H1 (cell line): ENCODE data around the gene WSCD2. TPM values are rescaled to one million over a fixed set of nuclear protein-coding genes. Genes with fewer than 3 reads are reported as not detected.
A peak's percentile ranks its signal among the peaks of the same experiment; 100 is the strongest.

Source experiments
- CTCF ChIA-PET: fragments of 300-600 bp; sonication (Branson Sonifier 250); formaldehyde crosslinking; loops from one replicate; lab custom pipeline; 2021; ENCODE audit not compliant: partially characterized antibody; lab: Charles Lee
- POLR2A ChIA-PET: fragments of 300-600 bp; sonication (Branson Sonifier 250); formaldehyde crosslinking; loops from one replicate; lab custom pipeline; 2021; ENCODE audit warnings: inconsistent platforms; ENCODE audit not compliant: partially characterized antibody; lab: Charles Lee
- DNase-seq, 2 experiments: peaks; one replicate each; pipeline versions ENCODE4 v3.0.0 to v3.0.0-alpha.2; 2010 to 2022; ENCODE audit warnings: low spot score in 2 of 2, low read depth in 1 of 2, mixed read lengths in 1 of 2
- FAIRE-seq: peaks from 2 replicates; lab custom pipeline; 2011; peaks lifted over from hg19 to GRCh38; lab: Jason Lieb, UNC
- H2AFZ ChIP-seq: 2 replicates; pipeline ENCODE4 v1.8.1; 2012; ENCODE audit warnings: low read length, inconsistent platforms
- H2AK5ac ChIP-seq: 2 replicates; pipeline ENCODE4 v1.6.1; 2013; ENCODE audit warnings: low read depth, low read length
- H2BK120ac ChIP-seq: replicated peaks from 2 replicates; pipeline ENCODE3; 2013; ENCODE audit warnings: low read depth, low read length, inconsistent platforms
- H2BK12ac ChIP-seq: 2 replicates; pipeline ENCODE4 v1.6.1; 2013; ENCODE audit warnings: low read depth, low read length
- H2BK15ac ChIP-seq: 2 replicates; pipeline ENCODE4 v1.6.1; 2013; ENCODE audit warnings: low read length
- H2BK20ac ChIP-seq: 2 replicates; pipeline ENCODE4 v1.6.1; 2013; ENCODE audit warnings: low read length
- H2BK5ac ChIP-seq: 2 replicates; pipeline ENCODE4 v1.6.1; 2013; ENCODE audit warnings: low read depth, low read length
- H3K14ac ChIP-seq: 2 replicates; pipeline ENCODE4 v1.6.1; 2013; ENCODE audit warnings: inconsistent platforms; ENCODE audit not compliant: insufficient read length
- H3K18ac ChIP-seq: 2 replicates; pipeline ENCODE4 v1.6.1; 2013; ENCODE audit warnings: low read length; ENCODE audit errors: extremely low read depth
- H3K23ac ChIP-seq: 2 replicates; pipeline ENCODE4 v1.6.1; 2013; ENCODE audit warnings: inconsistent platforms; ENCODE audit not compliant: insufficient read length
- H3K23me2 ChIP-seq: 2 replicates; pipeline ENCODE4 v1.6.1; 2013; ENCODE audit warnings: low read depth, low read length
- H3K27ac ChIP-seq: 2 replicates; pipeline ENCODE4 v1.6.1; 2011; ENCODE audit warnings: low read depth, low read length, inconsistent platforms
- H3K27me3 ChIP-seq, 4 experiments: replicated peaks in 1 of 4; 1 replicate in 1 of 4; 2 replicates in 3 of 4; pipeline versions ENCODE4 v1.6.1 to v1.8.1; 2011 to 2013; ENCODE audit warnings: low read length in 3 of 4, mild to moderate bottlenecking in 3 of 4, inconsistent platforms in 2 of 4, mixed read lengths in 2 of 4, moderate library complexity in 1 of 4; ENCODE audit not compliant: control insufficient read depth in 3 of 4, insufficient read depth in 3 of 4; ENCODE audit errors: extremely low read depth in 1 of 4
- H3K36me3 ChIP-seq, 4 experiments: 2 replicates each; pipeline versions ENCODE4 v1.6.1 to v1.8.1; 2011 to 2013; ENCODE audit warnings: mild to moderate bottlenecking in 4 of 4, low read length in 3 of 4, moderate library complexity in 2 of 4, control low read depth in 1 of 4, inconsistent platforms in 1 of 4; ENCODE audit not compliant: insufficient read depth in 4 of 4, control insufficient read depth in 2 of 4
- H3K4ac ChIP-seq: replicated peaks from 2 replicates; pipeline ENCODE3; 2013; ENCODE audit warnings: low read length, low read depth, mixed read lengths, inconsistent platforms; ENCODE audit not compliant: insufficient read length
- H3K4me1 ChIP-seq, 4 experiments: replicated peaks in 1 of 4; 1 replicate in 1 of 4; 2 replicates in 3 of 4; pipeline versions ENCODE4 v1.6.1 to v1.8.1; 2011 to 2013; ENCODE audit warnings: low read length in 3 of 4, inconsistent platforms in 2 of 4, mixed read lengths in 1 of 4; ENCODE audit not compliant: insufficient read depth in 4 of 4, control insufficient read depth in 3 of 4
- H3K4me2 ChIP-seq, 2 experiments: 2 replicates each; pipeline versions ENCODE4 v1.6.1 to v1.8.1; 2011 to 2013; ENCODE audit warnings: low read depth in 2 of 2, low read length in 2 of 2, control low read depth in 1 of 2, inconsistent platforms in 1 of 2, mild to moderate bottlenecking in 1 of 2; ENCODE audit not compliant: insufficient read depth in 1 of 2
- H3K4me3 ChIP-seq, 4 experiments: fragments of 200-600, 300-600 bp in 1 of 4; sonication (generic), shearing (Covaris generic), sonication (Bioruptor Twin) in 1 of 4; 2 replicates each; pipeline versions ENCODE4 v1.5.1 to v1.8.1; 2011 to 2016; ENCODE audit warnings: low read length in 4 of 4, low read depth in 3 of 4, control low read depth in 2 of 4, inconsistent platforms in 2 of 4, mild to moderate bottlenecking in 2 of 4, mixed read lengths in 1 of 4, moderate library complexity in 1 of 4; ENCODE audit not compliant: insufficient read depth in 2 of 4; ENCODE audit errors: extremely low read depth in 1 of 4
- H3K56ac ChIP-seq: replicated peaks from 2 replicates; pipeline ENCODE3; 2013; ENCODE audit warnings: low read depth, mild to moderate bottlenecking, mixed read lengths, low read length, inconsistent platforms; ENCODE audit not compliant: insufficient read length
- H3K79me1 ChIP-seq: 2 replicates; pipeline ENCODE4 v1.6.1; 2013; ENCODE audit warnings: low read depth, low read length, control low read depth
- H3K79me2 ChIP-seq, 2 experiments: 2 replicates each; pipeline versions ENCODE4 v1.6.1 to v1.8.1; 2012 to 2013; ENCODE audit warnings: low read length in 2 of 2, mild to moderate bottlenecking in 2 of 2, inconsistent platforms in 1 of 2; ENCODE audit not compliant: insufficient read depth in 2 of 2, control insufficient read depth in 1 of 2
- H3K9ac ChIP-seq, 4 experiments: replicated peaks in 1 of 4; 1 replicate in 1 of 4; 2 replicates in 3 of 4; pipeline versions ENCODE4 v1.6.1 to v1.8.1; 2011 to 2013; ENCODE audit warnings: low read depth in 3 of 4, low read length in 3 of 4, control low read depth in 2 of 4, mild to moderate bottlenecking in 2 of 4, moderate library complexity in 2 of 4, inconsistent platforms in 1 of 4; ENCODE audit errors: extremely low read depth in 1 of 4
- H3K9me3 ChIP-seq, 2 experiments: 2 replicates each; pipeline versions ENCODE4 v1.6.1 to v1.8.1; 2012 to 2013; ENCODE audit warnings: mild to moderate bottlenecking in 2 of 2, moderate library complexity in 2 of 2, control low read depth in 1 of 2, inconsistent platforms in 1 of 2, low read depth in 1 of 2, low read length in 1 of 2, mixed read lengths in 1 of 2; ENCODE audit not compliant: insufficient read depth in 2 of 2
- H4K20me1 ChIP-seq, 2 experiments: replicated peaks in 1 of 2; 2 replicates each; pipeline versions ENCODE3 to v1.8.1; 2011 to 2013; ENCODE audit warnings: inconsistent platforms in 2 of 2, low read length in 2 of 2, mild to moderate bottlenecking in 1 of 2; ENCODE audit not compliant: insufficient read depth in 2 of 2, control insufficient read depth in 1 of 2
- H4K5ac ChIP-seq: 2 replicates; pipeline ENCODE4 v1.6.1; 2013; ENCODE audit warnings: low read length, low read depth, mixed read lengths, inconsistent platforms; ENCODE audit not compliant: insufficient read length
- H4K8ac ChIP-seq: 2 replicates; pipeline ENCODE4 v1.8.0; 2013; ENCODE audit warnings: mild to moderate bottlenecking, moderate library complexity, low read length, inconsistent platforms; ENCODE audit not compliant: insufficient read depth; ENCODE audit errors: extremely low read depth
- H4K91ac ChIP-seq: replicated peaks from 2 replicates; pipeline ENCODE3; 2013; ENCODE audit warnings: low read length, mixed read lengths, inconsistent platforms; ENCODE audit not compliant: insufficient read length
- CREB1 ChIP-seq: IDR thresholded peaks from 2 replicates; pipeline ENCODE4 v1.6.1; 2012; ENCODE audit warnings: inconsistent platforms
- EZH2 ChIP-seq: fragments of 200-600 bp; sonication (generic); IDR thresholded peaks from 2 replicates; pipeline ENCODE4 v1.7.1; 2012; ENCODE audit warnings: low read depth, mild to moderate bottlenecking, moderate library complexity, low read length, inconsistent platforms; ENCODE audit not compliant: severe bottlenecking
- KDM4A ChIP-seq: IDR thresholded peaks from one replicate; pipeline ENCODE4 v1.7.1; 2012; ENCODE audit warnings: low read depth, mild to moderate bottlenecking, moderate library complexity, low read length, inconsistent platforms; ENCODE audit not compliant: severe bottlenecking
- SIX5 ChIP-seq: IDR thresholded peaks from 2 replicates; pipeline ENCODE4 v1.6.1; 2011; ENCODE audit warnings: mild to moderate bottlenecking, low read depth, low read length
- SP4 ChIP-seq: IDR thresholded peaks from 2 replicates; pipeline ENCODE4 v1.6.1; 2012; ENCODE audit warnings: low read length, inconsistent platforms
- WGBS, 2 experiments: shearing (Covaris generic) in 1 of 2; methylation state at CpG; one replicate each; pipeline versions ENCODE4 v1.1.6 to v1.1.7; 2013 to 2015; ENCODE audit warnings: low lambda C conversion rate in 2 of 2, mixed read lengths in 2 of 2, inconsistent platforms in 1 of 2, low coverage in 1 of 2, missing lambda C conversion rate in 1 of 2; ENCODE audit not compliant: insufficient replicate concordance in 2 of 2, insufficient coverage in 1 of 2, insufficient read length in 1 of 2; ENCODE audit errors: extremely low coverage in 1 of 2, missing lambda C conversion rate in 1 of 2; 5-methylcytosine and 5-hydroxymethylcytosine counted together
- polyA plus RNA-seq, 7 experiments: library from polyadenylated mRNA; depleted of rRNA in 3 of 7; stranded (reverse) in 5 of 7; unstranded in 2 of 7; fragments of >200 nt in 5 of 7; fragments of 200-250 nt in 2 of 7; gene quantifications; 1 replicate in 5 of 7; 2 replicates in 1 of 7; 4 replicates in 1 of 7; pipeline versions ENCODE4 v1.2.1 to v1.2.3, GENCODE V29; 2011 to 2013; ENCODE audit warnings: missing spikeins in 2 of 7, mixed read lengths in 2 of 7
- total RNA-seq: library from RNA; stranded (reverse); fragmentation: NEBNext Ultra II Directional; extraction: Animal tissue kit (Norgen Biotek cat#: 25700); gene quantifications from 2 replicates; pipeline ENCODE4 v1.2.1, GENCODE V29; 2021

Gene WSCD2
- total and polyA plus RNA-seq, 2 of the 8 experiments (the other 6 are each of a cell fraction or from before 2014, with no cell fraction given): 1.3 to 2.2 TPM

DNA sequence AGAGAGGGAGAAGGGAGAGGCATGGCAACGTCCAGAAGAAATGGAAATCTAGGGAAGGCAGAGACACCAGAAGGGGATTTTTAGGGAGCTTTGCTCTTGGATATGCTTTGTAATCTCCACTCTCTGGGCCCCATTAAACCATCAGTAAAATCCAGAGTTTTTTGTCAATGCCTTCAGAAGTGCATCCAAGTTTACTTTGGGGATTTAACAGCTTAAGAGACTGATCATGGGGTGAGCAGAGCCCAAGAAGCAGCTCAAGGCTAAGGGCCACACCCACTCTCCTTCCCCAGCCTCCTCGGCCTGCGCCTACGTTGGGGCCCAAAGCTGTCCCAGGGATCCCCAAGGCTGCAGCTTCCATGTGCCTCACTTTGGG, 37.4 kb upstream of the WSCD2 start:
- no peak overlapping the region for H2BK120ac ChIP-seq
- H2BK20ac ChIP-seq: no peak overlapping the region
- H3K56ac ChIP-seq: no peak overlapping the region
- H3K79me2 ChIP-seq: no peaks in the 10 kb centered on the region
- H3K27me3 ChIP-seq: no peaks in the 10 kb centered on the region; a peak in 1 of 7 replicates
- H3K18ac ChIP-seq: no peak overlapping the region
- no peak overlapping the region for H3K23ac ChIP-seq
- H3K4ac ChIP-seq: no peak overlapping the region
- H3K4me3 ChIP-seq: no peak overlapping the region
- no peak overlapping the region for H2BK5ac ChIP-seq
- H3K4me2 ChIP-seq: no peak overlapping the region
- no peaks in the 10 kb centered on the region for H3K36me3 ChIP-seq
- no peak overlapping the region for H4K5ac ChIP-seq
- H3K9me3 ChIP-seq: peaks cover 3 to 11% of the 10 kb centered on the region in 2 experiments; a peak in 2 of 4 replicates
- H3K4me1 ChIP-seq: peaks cover 0 to 4% (median 1%) of the 10 kb centered on the region in 4 experiments; a peak in 2 of 7 replicates
- no peak overlapping the region for H3K27ac ChIP-seq
- no peak for DNase-seq
- H4K91ac ChIP-seq: peak overlapping the region; percentile 29
- no peak overlapping the region for H3K9ac ChIP-seq
- no peaks in the 10 kb centered on the region for H3K79me1 ChIP-seq
- 89% methylated on average over 4 of the region's 4 CpGs; no CpG with 5 or more reads in 1 of the 2 experiments for WGBS, 2 experiments
- 0 out of 2 replicates have a peak overlapping the region, but pooled peaks have one; percentile 63 for H2AFZ ChIP-seq
- no peak overlapping the region for H4K8ac ChIP-seq
- POLR2A ChIA-PET: interaction anchor here (1.1 kb wide), 1 partner anchor 68 kb away, joined by 3 read pairs; no protein-coding TSS in a partner anchor
- CTCF ChIA-PET: interaction anchor here (0.9 to 1.9 kb wide), 8 partner anchors 9 to 144 kb away, joined by 3 to 7 read pairs (median 4); no protein-coding TSS in a partner anchor
- H3K14ac ChIP-seq: no peak overlapping the region
- H4K20me1 ChIP-seq: no peaks in the 10 kb centered on the region
- peak overlapping the region; percentile 64; the same call in 1 of the 2 replicates for H2BK12ac ChIP-seq
- H3K23me2 ChIP-seq: no peaks in the 10 kb centered on the region
- H2BK15ac ChIP-seq: peak overlapping the region; percentile 89; the same call in 1 of the 2 replicates
- H2AK5ac ChIP-seq: no peak overlapping the region
- no peak for FAIRE-seq
- TF ChIP-seq EZH2 (no peak), SP4 (no peak), CREB1 (no peak), KDM4A (no peak), SIX5 (no peak)
